ENCODE measurements around the gene CCND2. TPM values are rescaled to one million over a fixed set of nuclear protein-coding genes. Genes with fewer than 3 reads are reported as not detected.

The CCND2 gene
- total and polyA plus RNA-seq, 9 of the 15 experiments (the other 6 are each of a cell fraction or from before 2014, with no cell fraction given) = 13.6 to 99.3 (median 39.6) TPM

- peak; percentile 44; the same call in 1 of the 2 replicates for TF ChIP-seq ZNF740 (CRISPR knock-in tag; IDR thresholded peaks at IDR 0.05)
- no peak; a peak in 1 of 4 replicates for TF ChIP-seq ZNF740 (tag; IDR thresholded peaks at IDR 0.05)
- peak in 1 of 2 experiments; percentile 39; a peak in 1 of 4 replicates for TF ChIP-seq KDM1A (IDR thresholded peaks at IDR 0.05)
- no peak for TF ChIP-seq JUNB (CRISPR knock-in tag; conservative IDR thresholded peaks at IDR 0.05)
- TF ChIP-seq, protein P1, sequence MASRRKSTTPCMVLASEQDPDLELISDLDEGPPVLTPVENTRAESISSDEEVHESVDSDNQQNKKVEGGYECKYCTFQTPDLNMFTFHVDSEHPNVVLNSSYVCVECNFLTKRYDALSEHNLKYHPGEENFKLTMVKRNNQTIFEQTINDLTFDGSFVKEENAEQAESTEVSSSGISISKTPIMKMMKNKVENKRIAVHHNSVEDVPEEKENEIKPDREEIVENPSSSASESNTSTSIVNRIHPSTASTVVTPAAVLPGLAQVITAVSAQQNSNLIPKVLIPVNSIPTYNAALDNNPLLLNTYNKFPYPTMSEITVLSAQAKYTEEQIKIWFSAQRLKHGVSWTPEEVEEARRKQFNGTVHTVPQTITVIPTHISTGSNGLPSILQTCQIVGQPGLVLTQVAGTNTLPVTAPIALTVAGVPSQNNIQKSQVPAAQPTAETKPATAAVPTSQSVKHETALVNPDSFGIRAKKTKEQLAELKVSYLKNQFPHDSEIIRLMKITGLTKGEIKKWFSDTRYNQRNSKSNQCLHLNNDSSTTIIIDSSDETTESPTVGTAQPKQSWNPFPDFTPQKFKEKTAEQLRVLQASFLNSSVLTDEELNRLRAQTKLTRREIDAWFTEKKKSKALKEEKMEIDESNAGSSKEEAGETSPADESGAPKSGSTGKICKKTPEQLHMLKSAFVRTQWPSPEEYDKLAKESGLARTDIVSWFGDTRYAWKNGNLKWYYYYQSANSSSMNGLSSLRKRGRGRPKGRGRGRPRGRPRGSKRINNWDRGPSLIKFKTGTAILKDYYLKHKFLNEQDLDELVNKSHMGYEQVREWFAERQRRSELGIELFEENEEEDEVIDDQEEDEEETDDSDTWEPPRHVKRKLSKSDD (conservative IDR thresholded peaks at IDR 0.05; ENCODE audit: low read length) = no peak
- TF ChIP-seq HMG20B (CRISPR knock-in tag; IDR thresholded peaks at IDR 0.05) = no peak
- no peak for TF ChIP-seq SMC3 (conservative IDR thresholded peaks at IDR 0.05; ENCODE audit: insufficient read depth, low read depth, low read length)
- TF ChIP-seq ZNF24 (IDR thresholded peaks at IDR 0.05) = no peak
- TF ChIP-seq STAT5B (CRISPR knock-in tag; IDR thresholded peaks at IDR 0.05) = no peak
- TF ChIP-seq, protein P2, sequence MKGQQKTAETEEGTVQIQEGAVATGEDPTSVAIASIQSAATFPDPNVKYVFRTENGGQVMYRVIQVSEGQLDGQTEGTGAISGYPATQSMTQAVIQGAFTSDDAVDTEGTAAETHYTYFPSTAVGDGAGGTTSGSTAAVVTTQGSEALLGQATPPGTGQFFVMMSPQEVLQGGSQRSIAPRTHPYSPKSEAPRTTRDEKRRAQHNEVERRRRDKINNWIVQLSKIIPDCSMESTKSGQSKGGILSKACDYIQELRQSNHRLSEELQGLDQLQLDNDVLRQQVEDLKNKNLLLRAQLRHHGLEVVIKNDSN (CRISPR knock-in tag; IDR thresholded peaks at IDR 0.05) = peak; percentile 67
- peak; percentile 90 for TF ChIP-seq CXXC5 (CRISPR knock-in tag; IDR thresholded peaks at IDR 0.05)
- no peak for TF ChIP-seq FOXA1 (IDR thresholded peaks at IDR 0.05; ENCODE audit: borderline replicate concordance)
- TF ChIP-seq GATAD2B (IDR thresholded peaks at IDR 0.05; ENCODE audit: borderline replicate concordance) = no peak
- no peak for TF ChIP-seq MBD1 (CRISPR knock-in tag; IDR thresholded peaks at IDR 0.05)
- peak; percentile 10; the same call in 1 of the 2 replicates for TF ChIP-seq XRCC5 (IDR thresholded peaks at IDR 0.05; ENCODE audit: low read depth, low read length)
- no peak for TF ChIP-seq NUFIP1 (IDR thresholded peaks at IDR 0.05; ENCODE audit: partially characterized antibody)
- TF ChIP-seq ZBTB1 (CRISPR knock-in tag; IDR thresholded peaks at IDR 0.05; ENCODE audit: borderline replicate concordance, low read depth) = peak; percentile 56; the same call in 1 of the 2 replicates
- TF ChIP-seq CEBPG (CRISPR knock-in tag; IDR thresholded peaks at IDR 0.05) = no peak
- TF ChIP-seq CEBPG (tag; conservative IDR thresholded peaks at IDR 0.05 in 1 of 2, IDR thresholded peaks at IDR 0.05 in 1 of 2) = no peak
- TF ChIP-seq NFYB (IDR thresholded peaks at IDR 0.05; ENCODE audit: extremely low read depth, insufficient read length) = no peak
- TF ChIP-seq, protein P3, sequence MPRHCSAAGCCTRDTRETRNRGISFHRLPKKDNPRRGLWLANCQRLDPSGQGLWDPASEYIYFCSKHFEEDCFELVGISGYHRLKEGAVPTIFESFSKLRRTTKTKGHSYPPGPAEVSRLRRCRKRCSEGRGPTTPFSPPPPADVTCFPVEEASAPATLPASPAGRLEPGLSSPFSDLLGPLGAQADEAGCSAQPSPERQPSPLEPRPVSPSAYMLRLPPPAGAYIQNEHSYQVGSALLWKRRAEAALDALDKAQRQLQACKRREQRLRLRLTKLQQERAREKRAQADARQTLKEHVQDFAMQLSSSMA (CRISPR knock-in tag; IDR thresholded peaks at IDR 0.05) = no peak
These were observed 914 bp upstream of the CCND2 start (continued) for GRCh38 chr12:4272424-4273272.

Data from K562 (cell line).